ENCODE results near the gene DPP4. TPM values are rescaled to one million over a fixed set of nuclear protein-coding genes. Genes with fewer than 3 reads are reported as not detected.

Gene DPP4
- total and polyA plus RNA-seq, 12 donors = 1.1 to 8.3 (median 4.1) TPM

DNA sequence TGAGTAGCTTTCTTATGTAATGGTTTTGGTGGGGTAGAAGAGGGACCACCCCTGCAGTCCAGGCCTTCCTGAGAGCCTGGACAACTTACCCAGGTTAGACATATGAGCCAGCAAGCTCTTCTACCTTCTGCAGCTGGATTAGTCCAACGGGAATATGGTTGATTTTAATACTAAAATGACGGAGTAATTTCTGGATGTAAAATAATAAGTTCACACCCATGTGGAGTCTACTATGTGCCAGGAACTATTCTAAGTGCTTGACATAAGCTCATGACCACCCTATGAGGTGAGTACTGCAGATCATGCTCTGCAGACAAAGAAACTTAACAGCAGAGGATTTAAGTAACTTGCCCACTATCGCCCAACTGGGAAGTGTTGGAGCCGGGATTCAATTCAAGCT lies 45.5 kb downstream of the DPP4 start:
- DNase-seq (no peak), ATAC-seq (no peak)
- Histone ChIP-seq H3K27ac (no peak overlapping the region), H3K4me3 (no peak overlapping the region), H3K36me3 (peaks cover 0 to 11% (median 0%) of the 10 kb centered on the region in 9 donors), H3K27me3 (no peaks in the 10 kb centered on the region), H3K9me3 (no peaks in the 10 kb centered on the region), H3K4me1 (peaks cover 0 to 24% (median 5%) of the 10 kb centered on the region in 9 donors)
- TF ChIP-seq, protein P1, sequence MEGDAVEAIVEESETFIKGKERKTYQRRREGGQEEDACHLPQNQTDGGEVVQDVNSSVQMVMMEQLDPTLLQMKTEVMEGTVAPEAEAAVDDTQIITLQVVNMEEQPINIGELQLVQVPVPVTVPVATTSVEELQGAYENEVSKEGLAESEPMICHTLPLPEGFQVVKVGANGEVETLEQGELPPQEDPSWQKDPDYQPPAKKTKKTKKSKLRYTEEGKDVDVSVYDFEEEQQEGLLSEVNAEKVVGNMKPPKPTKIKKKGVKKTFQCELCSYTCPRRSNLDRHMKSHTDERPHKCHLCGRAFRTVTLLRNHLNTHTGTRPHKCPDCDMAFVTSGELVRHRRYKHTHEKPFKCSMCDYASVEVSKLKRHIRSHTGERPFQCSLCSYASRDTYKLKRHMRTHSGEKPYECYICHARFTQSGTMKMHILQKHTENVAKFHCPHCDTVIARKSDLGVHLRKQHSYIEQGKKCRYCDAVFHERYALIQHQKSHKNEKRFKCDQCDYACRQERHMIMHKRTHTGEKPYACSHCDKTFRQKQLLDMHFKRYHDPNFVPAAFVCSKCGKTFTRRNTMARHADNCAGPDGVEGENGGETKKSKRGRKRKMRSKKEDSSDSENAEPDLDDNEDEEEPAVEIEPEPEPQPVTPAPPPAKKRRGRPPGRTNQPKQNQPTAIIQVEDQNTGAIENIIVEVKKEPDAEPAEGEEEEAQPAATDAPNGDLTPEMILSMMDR (IDR thresholded peaks at IDR 0.05) = no peak
- intact Hi-C loops (cut with DNase I) = no loop called here
- 75 to 89% methylated on average over 4 of the region's 4 CpGs for WGBS, 2 donors

DNA sequence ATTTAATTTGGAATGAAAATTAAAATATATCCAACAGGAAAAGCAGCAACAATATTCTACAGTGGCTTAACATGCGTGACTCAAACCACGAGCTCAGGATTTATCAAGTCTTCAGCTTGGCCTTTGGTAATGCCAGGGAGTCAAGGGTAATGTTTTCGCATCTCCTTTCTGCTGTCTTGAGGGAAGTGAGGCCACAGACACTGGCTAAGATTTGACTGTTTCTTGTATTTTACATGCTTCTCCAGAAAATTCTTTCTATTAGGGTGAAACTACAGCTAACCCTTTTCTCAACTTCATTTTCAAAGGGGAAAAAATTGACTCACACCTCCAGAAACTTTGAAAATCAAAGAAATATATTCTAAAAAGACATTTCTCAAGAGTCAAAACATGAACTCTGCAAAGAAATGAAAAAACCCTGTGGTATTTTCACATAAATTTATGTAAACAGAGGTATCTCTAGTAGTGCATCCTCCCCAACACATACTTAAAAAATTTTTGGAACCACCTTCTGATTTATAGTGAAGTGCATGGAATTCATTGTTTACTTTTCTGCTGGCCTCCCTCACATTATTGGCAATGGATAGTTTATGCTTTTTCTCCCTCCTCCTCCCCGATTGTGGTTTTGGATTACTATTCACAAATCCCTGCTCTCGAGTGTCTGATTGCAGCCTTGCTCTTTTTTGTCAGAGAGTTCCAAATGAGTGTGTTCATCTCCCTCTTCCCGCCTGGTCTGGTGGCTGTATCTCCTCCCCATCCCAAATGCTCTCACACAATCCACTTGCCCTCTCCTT lies 48.7 kb downstream of the DPP4 start:
- Histone ChIP-seq H3K9me3 (no peaks in the 10 kb centered on the region), H3K27me3 (no peaks in the 10 kb centered on the region), H3K36me3 (peaks cover 0 to 3% (median 0%) of the 10 kb centered on the region in 9 donors), H3K4me1 (peaks cover 0 to 35% (median 9%) of the 10 kb centered on the region in 9 donors), H3K4me3 (no peak overlapping the region), H3K27ac (no peak overlapping the region)
- WGBS, 2 donors = 84 to 88% methylated on average over 6 of the region's 6 CpGs
- TF ChIP-seq, protein P1 (IDR thresholded peaks at IDR 0.05) = no peak
- no peak for ATAC-seq
- intact Hi-C loops (cut with DNase I) = no loop called here
- DNase-seq = no peak

DNA sequence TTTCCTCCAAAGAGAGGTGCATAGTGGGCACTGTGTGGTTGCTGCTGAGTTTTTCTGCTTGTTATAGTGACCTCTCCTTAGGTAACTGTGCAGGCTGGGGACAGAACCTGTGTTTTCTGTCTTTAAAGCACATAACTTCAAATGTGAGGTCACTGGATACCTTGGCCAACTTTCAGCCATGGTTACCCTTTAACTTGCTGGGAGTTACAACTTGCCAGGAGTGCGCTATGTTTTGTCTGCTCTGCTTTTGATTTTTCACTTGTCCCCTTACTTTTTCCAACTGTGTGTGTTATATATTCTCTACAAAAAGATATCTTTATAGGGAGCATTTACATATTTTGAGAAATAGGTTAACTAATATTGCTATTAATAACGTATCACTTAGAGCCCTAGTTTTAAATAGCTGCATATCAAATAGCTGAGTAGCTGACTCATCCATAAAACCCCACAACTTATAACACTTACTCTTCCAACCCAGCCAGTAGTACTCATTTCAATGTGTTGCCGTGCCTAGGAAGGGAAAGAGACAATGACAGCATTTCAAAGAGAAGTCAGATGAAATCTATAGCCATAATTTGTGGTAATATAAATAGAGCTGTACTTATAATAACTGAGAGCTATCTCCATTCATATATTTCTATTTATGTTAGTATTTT lies 51.6 kb downstream of the DPP4 start:
- whole genome bisulfite sequencing, 2 donors = 58 to 64% methylated on average over 3 of the region's 3 CpGs
- H3K27ac ChIP-seq = peak overlapping the region in 5 of 10 donors; percentile 36 to 71 (median 52)
- no peak for DNase-seq
- H3K27me3 ChIP-seq = no peaks in the 10 kb centered on the region
- H3K36me3 ChIP-seq = peaks cover 0 to 22% (median 0%) of the 10 kb centered on the region in 9 donors
- H3K4me3 ChIP-seq = no peak overlapping the region
- H3K4me1 ChIP-seq = peaks cover 0 to 17% (median 0%) of the 10 kb centered on the region in 9 donors
- peak in 5 of 8 donors; percentile 28 to 93 (median 78) for ATAC-seq
- no peaks in the 10 kb centered on the region for H3K9me3 ChIP-seq
- intact Hi-C loops (cut with DNase I) = loop anchor here in 1 of 10 donors (5.0 kb wide), 1 partner anchor 90 kb away; no protein-coding TSS in a partner anchor
- TF ChIP-seq, protein P1 (IDR thresholded peaks at IDR 0.05) = no peak

DNA sequence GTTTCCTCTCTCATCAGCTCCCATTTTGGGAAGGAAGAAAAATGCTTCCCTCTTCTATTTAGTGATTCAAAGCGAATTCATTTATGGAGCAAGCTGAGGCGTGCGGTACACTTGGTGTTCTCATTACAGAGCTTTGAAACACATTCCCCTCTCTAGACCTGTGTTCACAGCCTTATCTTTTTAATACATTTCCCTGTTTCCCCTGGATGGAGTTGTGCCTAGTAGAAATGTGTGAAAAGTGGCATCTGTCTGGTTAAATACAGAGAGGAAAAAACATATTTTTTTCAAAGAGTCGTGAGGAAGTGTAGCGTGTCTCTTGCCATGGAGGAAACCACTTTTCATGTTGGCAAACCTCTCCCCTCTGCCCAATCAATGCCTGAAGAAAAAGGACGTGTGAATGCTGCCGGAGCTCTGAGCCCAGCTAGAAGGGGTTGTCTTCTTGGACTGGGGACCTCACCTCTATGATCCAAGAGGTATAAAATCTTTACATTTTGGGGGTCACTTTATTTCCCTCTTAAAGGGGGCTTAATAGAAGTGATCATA lies 52.4 kb downstream of the DPP4 start:
- intact Hi-C loops (cut with DNase I) = loop anchor here in 1 of 10 donors (5.0 kb wide), 1 partner anchor 91 kb away; no protein-coding TSS in a partner anchor
- WGBS, 2 donors = 84 to 86% methylated on average over 7 of the region's 7 CpGs
- no peak for ATAC-seq

More for the DNA sequence above, 52.4 kb downstream of the DPP4 start:
- Histone ChIP-seq H3K9me3 (no peaks in the 10 kb centered on the region), H3K4me3 (no peak overlapping the region), H3K27me3 (no peaks in the 10 kb centered on the region), H3K4me1 (peaks cover 0 to 16% (median 0%) of the 10 kb centered on the region in 9 donors), H3K36me3 (peaks cover 0 to 25% (median 0%) of the 10 kb centered on the region in 9 donors), H3K27ac (no peak overlapping the region)
- DNase-seq = no peak
- TF ChIP-seq, protein P1 (IDR thresholded peaks at IDR 0.05) = no peak
